Stimulated activated CD4-positive, alpha-beta T cell treated with anti-CD3 and anti-CD28 coated beads, Interleukin-2, amount 100 ng/mL, for 4 hours (primary cell): ENCODE results near the gene RAB27B.

ENCODE experiments used
- DNase-seq: peaks from one replicate; pipeline ENCODE4 v3.0.0-alpha.2; 2020; ENCODE audit warnings: low read depth

RAB27B gene

DNA sequence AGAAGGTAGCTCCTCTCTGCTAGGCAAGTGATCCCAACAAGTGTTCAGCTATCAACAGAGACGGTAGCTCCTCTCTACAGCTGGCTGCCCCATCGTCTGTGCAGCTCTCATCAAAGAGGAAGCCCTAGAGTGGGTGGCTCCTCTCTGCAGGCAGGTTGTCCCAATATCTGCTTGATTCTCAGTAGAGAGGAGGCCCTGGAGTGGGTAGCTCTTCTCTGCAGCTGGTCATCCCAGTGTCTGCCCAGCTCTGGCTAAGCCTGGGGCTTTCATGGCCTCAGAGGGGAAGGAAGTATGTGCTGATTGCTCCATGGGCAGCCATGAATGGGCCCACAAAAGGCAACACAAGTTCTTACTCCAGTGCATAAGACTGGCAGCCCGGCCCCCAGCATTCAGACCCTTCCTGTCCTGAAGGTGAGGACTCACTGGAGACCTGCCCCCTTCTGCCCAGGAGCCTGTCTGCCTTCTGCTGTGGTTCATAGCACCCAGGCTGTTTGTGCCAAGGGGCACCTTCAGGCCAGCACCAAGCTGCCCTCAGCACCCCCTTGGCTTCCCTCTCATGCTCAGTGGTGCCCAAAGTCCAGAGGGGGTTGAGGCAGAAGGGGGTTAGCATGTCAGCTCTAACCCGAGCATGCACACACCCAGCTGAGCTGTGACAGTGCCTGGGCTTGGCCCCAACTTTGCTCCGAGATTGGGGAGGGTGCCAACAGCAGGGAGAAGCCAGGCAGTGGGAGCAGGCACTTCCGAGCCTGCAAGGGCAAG, 82.1 kb downstream of the RAB27B start:
- no peak for DNase-seq

DNA sequence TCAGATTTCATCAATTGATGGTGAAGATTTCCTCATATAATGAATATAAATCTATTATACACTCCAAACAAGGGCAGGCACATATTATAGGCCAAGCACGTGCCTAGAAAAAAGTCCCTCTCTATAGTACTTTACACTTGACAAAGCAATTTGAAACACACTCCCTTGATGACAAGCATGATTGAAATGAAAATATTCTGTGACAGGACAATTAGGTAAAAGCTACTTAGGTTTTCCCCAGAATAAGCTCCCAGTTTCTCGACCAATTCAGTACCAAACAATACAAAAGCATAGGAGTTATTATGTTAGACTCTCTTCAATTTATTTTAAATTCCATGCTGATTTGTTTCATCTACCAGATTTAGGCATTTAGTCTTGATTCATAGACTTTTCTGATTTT, 83.3 kb downstream of the RAB27B start:
- no peak for DNase-seq

DNA sequence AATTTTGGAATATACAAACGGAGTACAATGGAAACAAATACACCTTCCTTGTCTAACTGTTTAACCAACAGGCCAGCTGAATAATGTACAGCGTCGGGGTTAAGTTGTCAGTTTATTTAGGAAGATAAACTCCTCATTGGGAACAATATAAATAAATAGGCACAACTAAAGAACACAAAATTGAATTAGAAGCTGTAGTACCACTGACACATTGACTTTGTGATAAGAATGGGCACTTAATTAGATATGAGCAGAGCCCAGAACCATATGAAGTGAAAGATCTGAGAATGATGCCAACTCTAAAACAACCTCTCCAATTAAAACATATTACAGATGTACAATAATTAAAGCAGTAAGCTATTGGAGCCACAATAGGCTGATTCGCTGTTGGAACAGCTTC, 86.5 kb downstream of the RAB27B start:
- no peak for DNase-seq

DNA sequence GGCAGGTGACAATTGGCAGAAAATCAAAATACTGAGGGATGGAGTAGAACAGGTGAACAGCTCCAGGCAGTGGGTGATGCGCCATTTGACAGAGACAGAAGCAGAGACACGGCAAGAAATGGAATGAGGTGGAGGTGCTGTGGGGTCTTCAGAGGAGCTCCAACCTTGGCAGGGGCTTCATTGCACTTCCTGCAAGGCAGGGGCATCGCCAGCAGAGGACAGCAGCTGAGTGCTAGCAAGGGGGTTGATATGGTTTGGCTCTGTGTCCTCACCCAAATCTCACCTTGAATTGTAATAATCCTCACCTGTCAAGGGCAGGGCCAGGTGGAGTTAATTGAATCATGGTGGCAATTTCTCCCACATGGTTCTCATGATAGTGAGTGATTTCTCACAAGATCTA, 88.2 kb downstream of the RAB27B start:
- no peak for DNase-seq

DNA sequence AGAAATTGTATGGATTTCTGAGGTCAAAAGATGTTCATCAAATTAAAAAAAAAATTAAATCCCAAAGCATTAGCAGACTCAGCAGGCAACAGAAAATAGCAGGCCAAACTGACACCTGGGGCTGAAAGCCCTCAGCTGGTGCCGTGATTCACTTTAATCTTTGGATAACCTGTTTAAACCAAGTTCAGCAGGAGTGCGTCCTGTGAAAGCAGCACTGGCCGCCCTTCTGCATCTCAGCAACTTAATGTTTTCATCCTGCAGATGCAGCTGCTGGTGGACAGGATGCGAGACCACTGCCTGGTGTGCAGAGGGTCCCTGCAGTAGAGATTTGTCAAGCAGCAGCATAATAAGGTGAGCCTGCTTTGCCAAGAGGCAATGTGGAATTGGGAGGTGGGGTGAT, 89.8 kb downstream of the RAB27B start:
- no peak for DNase-seq

DNA sequence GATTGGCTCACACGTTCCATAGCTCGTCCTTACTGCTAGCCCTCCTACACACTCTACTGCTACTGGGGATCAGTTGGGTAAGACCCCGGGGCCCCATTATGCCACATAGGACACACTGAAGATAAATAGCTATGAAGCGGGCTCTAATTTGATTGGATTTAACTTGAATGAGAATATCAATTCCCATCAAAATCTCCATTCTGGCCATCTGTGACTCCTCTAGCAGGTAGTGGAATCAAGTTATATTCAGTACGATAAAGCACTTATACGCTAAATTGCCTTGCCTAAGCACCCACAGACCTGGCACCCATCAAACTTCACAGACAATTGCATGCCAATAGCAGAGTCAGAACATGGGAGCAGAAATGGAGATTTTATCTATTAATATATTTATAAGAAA, 91.1 kb downstream of the RAB27B start:
- DNase-seq: no peak

DNA sequence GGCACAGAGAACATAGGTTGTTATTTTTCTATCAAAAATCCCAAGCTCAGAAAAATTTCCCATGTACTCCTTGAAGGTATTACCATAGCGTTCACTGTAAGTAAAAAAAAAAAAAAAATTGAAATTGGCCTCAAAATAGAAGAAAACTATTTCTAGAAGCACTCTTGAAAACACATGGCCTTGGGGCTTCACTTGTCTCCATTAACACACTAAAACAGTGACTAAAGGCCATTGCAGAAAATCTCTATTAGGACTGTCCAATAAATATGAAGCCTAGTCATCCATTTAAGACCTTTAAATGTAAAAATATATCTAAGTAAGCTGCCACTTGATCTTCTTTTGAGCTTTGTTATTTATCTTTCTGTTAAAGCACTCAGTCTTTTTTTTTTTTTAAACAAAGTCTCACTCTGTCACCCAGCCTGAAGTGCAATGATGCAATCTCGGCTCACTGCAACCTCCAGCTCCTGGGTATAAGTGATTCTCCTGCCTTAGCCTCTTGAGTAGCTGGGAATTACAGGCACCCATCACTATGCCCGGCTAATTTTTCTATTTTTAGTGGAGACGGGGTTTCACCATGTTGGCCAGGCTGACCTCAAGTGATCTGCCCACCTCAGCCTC, 95.2 kb downstream of the RAB27B start:
- DNase-seq: no peak

DNA sequence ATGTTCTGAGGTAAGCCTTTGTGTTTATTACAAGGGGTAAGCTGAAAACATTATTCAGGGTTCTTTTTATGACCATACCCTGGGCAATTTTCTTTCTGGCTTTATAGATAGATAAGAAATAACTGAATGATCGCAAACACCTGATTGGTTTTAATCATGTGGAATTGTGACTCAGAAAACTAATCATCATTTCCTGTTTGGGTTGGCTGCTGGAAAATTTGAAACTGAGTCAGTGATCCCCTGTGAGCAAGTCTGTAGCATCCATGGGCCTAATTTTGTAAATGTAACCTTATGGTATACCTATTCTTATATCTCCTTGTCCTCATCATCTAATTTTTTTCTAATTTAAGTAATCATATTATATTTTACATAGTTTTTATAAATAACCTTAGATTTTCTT, 96.7 kb downstream of the RAB27B start:
- DNase-seq: no peak

DNA sequence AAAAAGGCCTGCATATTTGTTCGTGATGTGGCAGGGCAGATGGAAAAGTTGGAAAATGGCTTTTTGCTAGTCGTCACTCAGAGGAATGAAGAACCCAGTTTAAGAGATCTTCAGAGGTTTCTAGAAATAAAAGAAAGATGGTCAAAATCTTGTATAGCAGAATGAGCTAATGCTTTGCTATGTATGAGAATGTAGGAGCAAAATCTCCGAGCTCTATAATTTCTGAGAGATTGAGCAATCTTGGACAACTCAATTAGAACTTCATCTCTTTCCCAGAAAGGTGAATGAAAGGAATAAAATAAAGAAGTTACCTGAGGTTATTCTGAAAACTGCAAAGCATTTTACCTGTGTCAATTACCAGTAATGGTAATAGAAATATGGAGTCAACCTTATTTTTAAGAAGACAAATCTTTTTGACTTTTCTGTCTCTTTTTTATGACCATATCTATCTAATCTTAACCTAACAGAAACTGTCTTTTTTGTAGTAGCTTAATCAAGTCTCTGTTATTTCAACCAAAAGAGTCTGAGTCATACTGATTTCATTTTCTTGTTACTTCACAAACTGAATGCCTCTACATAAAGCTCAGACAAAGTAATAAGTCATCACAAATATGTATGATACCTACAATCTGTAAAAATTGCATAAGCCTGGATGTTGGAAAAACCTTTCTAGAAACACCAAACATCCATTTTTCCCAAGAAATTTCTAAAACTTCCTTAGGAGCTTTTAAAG, 98.5 kb downstream of the RAB27B start:
- no peak for DNase-seq

DNA sequence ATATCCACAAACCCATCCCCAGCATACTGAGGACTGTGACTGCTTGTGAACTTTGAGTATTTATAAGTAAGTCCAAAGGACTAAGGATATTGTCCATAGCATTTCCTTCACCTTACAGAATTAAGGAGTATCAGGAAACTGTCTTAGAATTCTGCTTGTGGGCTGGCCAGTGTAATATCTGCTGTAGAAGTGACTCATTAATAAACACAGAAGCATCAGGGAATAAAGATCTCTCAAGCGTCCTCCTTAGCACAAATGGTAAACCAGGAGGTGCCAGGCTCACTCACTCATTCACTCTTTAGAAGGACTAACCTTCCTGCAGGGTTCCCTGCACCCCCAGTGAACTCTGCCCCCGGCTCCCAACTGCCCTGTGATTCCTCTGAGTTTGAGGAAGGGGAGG, 100.0 kb downstream of the RAB27B start:
- DNase-seq: no peak

DNA sequence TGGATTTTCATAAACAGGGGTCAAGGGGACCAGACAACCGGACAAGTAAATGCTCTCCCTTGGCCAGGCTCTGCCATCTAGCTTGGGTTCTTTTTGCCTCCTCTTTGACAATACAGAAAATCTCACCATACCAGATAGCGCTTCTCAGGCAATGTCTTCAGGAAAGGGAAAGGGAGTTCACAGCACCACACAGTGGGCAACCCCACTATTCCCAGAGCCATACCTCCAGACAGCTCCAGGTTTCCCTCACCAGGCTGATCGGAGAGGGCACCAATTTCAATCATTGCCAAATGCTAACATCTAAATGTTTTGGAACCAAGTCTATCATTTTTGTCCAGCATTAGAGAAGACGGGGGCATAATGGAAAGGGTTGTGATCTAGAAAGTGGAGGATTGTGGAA, 102.9 kb downstream of the RAB27B start:
- no peak for DNase-seq

DNA sequence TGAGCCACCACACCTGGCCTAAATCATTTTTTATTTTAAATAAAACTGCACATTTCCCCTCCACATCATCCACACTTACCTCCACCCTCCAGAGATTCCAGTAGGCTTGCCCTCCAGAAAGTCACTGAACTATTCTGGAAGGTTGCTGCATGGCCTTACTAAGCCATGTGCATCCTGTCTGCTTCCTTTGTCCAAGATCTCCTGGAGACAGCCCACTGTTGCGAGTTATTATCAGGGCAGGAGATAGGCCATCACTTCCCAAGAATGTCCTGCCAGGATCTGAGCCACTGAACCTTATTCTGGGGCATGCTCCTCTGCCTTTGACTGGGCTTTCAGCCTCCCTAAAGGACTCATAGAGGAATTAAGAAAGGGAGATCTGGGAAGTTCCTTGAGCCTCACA, 104.2 kb downstream of the RAB27B start:
- no peak for DNase-seq

DNA sequence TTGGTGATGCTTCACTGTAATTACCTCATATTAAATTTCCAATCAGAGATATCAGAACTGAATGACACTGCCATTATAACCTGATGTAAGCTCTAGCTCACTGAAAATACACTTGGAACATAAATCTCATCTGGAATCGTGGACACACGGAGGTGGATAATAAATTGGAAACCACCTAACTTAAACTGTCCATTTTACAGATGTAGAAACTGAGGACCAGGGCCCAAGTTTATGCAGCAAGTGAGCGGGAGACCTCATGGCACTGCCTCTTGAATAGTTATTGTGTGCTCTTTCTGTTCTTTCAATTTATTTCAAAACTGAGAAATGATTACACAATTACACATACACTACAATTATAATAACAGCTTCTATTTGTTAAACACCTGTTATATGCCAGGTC, 110.2 kb downstream of the RAB27B start:
- DNase-seq: no peak

DNA sequence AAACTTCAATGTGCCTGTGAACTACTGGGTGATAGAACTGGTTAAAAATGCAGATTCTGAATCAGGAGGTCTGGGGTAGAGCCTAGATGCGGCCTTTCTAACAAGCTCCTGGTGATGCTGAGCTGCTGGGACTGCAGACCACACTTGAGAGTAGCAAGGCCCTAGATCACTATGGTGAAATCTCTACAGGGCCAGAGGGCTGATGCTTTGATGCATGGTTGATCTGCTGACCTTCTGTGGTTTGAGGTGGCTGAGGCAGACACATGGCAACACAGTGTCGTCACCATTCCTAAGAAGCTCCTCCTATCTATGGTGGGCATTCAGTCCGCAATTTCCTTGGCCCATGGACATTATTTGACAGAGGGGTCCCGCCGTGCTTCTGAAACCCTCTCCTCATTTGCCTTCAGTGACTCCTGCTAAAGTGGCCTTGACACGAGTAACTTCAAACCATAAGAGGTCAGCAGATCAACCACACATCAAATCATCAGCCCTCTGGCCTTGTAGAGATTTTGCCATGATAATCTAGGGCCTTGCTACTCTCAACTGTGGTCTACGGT, 111.2 kb downstream of the RAB27B start:
- no peak for DNase-seq

DNA sequence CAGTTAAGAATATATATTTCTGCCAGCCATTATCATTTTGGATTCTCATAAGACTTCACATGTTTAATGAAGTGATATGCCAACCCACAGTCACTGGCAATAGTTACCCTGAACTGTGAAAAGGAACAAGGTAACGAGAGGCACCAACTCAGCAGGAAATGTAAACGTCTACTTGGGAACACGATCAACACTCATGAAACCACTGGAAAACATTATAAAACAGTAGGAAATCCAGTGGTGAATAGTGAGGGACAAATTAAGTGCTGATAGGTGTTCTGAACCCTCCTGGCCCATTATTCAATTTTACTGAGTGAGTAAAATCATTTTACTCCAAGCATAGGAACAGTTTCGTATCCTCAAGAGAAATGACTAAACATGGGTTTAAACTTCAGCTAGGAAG, 113.9 kb downstream of the RAB27B start:
- DNase-seq: no peak

DNA sequence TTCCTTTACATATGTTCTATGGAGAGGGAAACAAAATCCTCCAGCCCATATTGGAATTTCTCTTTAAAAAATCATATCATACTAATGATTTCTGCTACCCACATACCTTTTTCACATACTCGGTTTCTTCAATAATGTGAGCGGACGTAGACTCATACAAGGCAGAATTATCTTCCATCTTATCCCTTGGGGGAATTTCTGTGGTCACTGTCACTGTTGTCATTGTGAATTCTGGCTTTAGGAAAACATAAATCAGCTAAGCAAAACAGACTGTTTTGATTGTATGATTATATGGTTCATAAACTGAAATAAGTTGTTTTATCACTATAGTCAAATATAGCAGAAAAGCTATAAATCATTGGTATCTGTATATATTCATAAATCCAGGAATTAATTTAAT, 114.3 kb downstream of the RAB27B start:
- no peak for DNase-seq
